Muscle layer of duodenum (tissue), 2 donors: Measurements from ENCODE around the gene DFFA.
"Not testable (repeated sequence)": the region's sequence is repeated elsewhere in the genome, so short reads cannot be mapped to it uniquely, and the experiment has no call there.

ENCODE experiments used
- H3K27ac ChIP-seq: one replicate; pipeline ENCODE4 v1.7.0; 2013; ENCODE audit warnings: mild to moderate bottlenecking, low read length
- H3K27me3 ChIP-seq: one replicate; pipeline ENCODE4 v1.7.0; 2013; ENCODE audit warnings: low read depth, mild to moderate bottlenecking, control low read depth, low read length
- H3K36me3 ChIP-seq, 2 donors: one replicate each; pipeline ENCODE4 v1.7.0; 2013; ENCODE audit warnings: low read length in 2 of 2, control low read depth in 1 of 2, mild to moderate bottlenecking in 1 of 2; ENCODE audit not compliant: insufficient read depth in 2 of 2, control insufficient read depth in 1 of 2
- H3K4me1 ChIP-seq, 2 donors: one replicate each; pipeline ENCODE4 v1.7.0; 2013; ENCODE audit warnings: low read length in 2 of 2, mild to moderate bottlenecking in 2 of 2, control low read depth in 1 of 2, moderate library complexity in 1 of 2; ENCODE audit not compliant: insufficient read depth in 2 of 2, control insufficient read depth in 1 of 2
- H3K4me3 ChIP-seq, 2 donors: one replicate each; pipeline ENCODE4 v1.7.0; 2013; ENCODE audit warnings: low read length in 2 of 2, low read depth in 1 of 2, mild to moderate bottlenecking in 1 of 2
- H3K9me3 ChIP-seq, 2 donors: one replicate each; pipeline ENCODE4 v1.7.0; 2013; ENCODE audit warnings: low read length in 2 of 2, control low read depth in 1 of 2, mild to moderate bottlenecking in 1 of 2; ENCODE audit not compliant: control insufficient read depth in 1 of 2
- donor health status: healthy.

Gene DFFA

GRCh38 chr1:10513199-10513598 is 40.9 kb upstream of the DFFA start:
- H3K4me1 ChIP-seq, result peaks cover 13 to 27% of the 10 kb centered on the region in 2 donors
- H3K27me3 ChIP-seq, result no peaks in the 10 kb centered on the region
- H3K4me3 ChIP-seq, result no peak overlapping the region
- H3K36me3 ChIP-seq, result no peaks in the 10 kb centered on the region
- H3K9me3 ChIP-seq, result no peaks in the 10 kb centered on the region
- H3K27ac ChIP-seq, result no peak overlapping the region

- peaks cover 13 to 27% of the 10 kb centered on the region in 2 donors for H3K4me1 ChIP-seq
- no peak overlapping the region for H3K4me3 ChIP-seq
- peak overlapping the region; percentile 35 for H3K27ac ChIP-seq
- H3K9me3 ChIP-seq, result no peaks in the 10 kb centered on the region
- no peaks in the 10 kb centered on the region for H3K36me3 ChIP-seq
- no peaks in the 10 kb centered on the region for H3K27me3 ChIP-seq
Measured at GRCh38 chr1:10511494-10511885, 39.2 kb upstream of the DFFA start.

- Histone ChIP-seq H3K36me3 (no peaks in the 10 kb centered on the region), H3K4me3 (no peak overlapping the region), H3K4me1 (peaks cover 13 to 27% of the 10 kb centered on the region in 2 donors), H3K27ac (peak overlapping the region; percentile 35), H3K9me3 (no peaks in the 10 kb centered on the region), H3K27me3 (no peaks in the 10 kb centered on the region)
Measured at GRCh38 chr1:10510520-10511493, 38.5 kb upstream of the DFFA start.

GRCh38 chr1:10509809-10510509 is 37.6 kb upstream of the DFFA start:
- Histone ChIP-seq H3K36me3 (no peaks in the 10 kb centered on the region), H3K9me3 (no peaks in the 10 kb centered on the region), H3K4me3 (no peak overlapping the region), H3K4me1 (peaks cover 13 to 24% of the 10 kb centered on the region in 2 donors), H3K27me3 (no peaks in the 10 kb centered on the region), H3K27ac (no peak overlapping the region)

GRCh38 chr1:10508511-10508951 is 36.2 kb upstream of the DFFA start:
- H3K27me3 ChIP-seq, result no peaks in the 10 kb centered on the region
- H3K36me3 ChIP-seq, result no peaks in the 10 kb centered on the region
- H3K9me3 ChIP-seq, result no peaks in the 10 kb centered on the region
- peaks cover 13 to 19% of the 10 kb centered on the region in 2 donors for H3K4me1 ChIP-seq
- H3K4me3 ChIP-seq, result no peak overlapping the region
- no peak overlapping the region for H3K27ac ChIP-seq

- Histone ChIP-seq H3K27me3 (no peaks in the 10 kb centered on the region), H3K4me3 (no peak overlapping the region), H3K36me3 (no peaks in the 10 kb centered on the region), H3K27ac (no peak overlapping the region), H3K9me3 (no peaks in the 10 kb centered on the region), H3K4me1 (peaks cover 13 to 19% of the 10 kb centered on the region in 2 donors)
Measured at GRCh38 chr1:10507111-10507879, 35.0 kb upstream of the DFFA start.

- Histone ChIP-seq H3K9me3 (no peaks in the 10 kb centered on the region), H3K36me3 (no peaks in the 10 kb centered on the region), H3K27me3 (no peaks in the 10 kb centered on the region), H3K4me1 (peaks cover 13 to 18% of the 10 kb centered on the region in 2 donors), H3K27ac (no peak overlapping the region), H3K4me3 (no peak overlapping the region)
Measured at GRCh38 chr1:10506677-10507047, 34.3 kb upstream of the DFFA start.

GRCh38 chr1:10506046-10506676 is 33.8 kb upstream of the DFFA start:
- not testable (repeated sequence) for H3K27me3 ChIP-seq
- peaks cover 13% of the 10 kb centered on the region in 2 donors for H3K4me1 ChIP-seq

GRCh38 chr1:10504249-10504648 is 31.9 kb upstream of the DFFA start:
- Histone ChIP-seq H3K9me3 (no peaks in the 10 kb centered on the region), H3K27ac (no peak overlapping the region)

More at GRCh38 chr1:10506046-10506676, 33.8 kb upstream of the DFFA start:
- H3K36me3 ChIP-seq, H3K4me3 ChIP-seq, H3K9me3 ChIP-seq, H3K27ac ChIP-seq: not testable (repeated sequence)

GRCh38 chr1:10502206-10502605 is 29.9 kb upstream of the DFFA start:
- no peaks in the 10 kb centered on the region for H3K27me3 ChIP-seq
- H3K9me3 ChIP-seq, result no peaks in the 10 kb centered on the region
- no peaks in the 10 kb centered on the region for H3K4me1 ChIP-seq
- H3K4me3 ChIP-seq, result no peak overlapping the region
- no peak overlapping the region for H3K27ac ChIP-seq
- no peaks in the 10 kb centered on the region for H3K36me3 ChIP-seq

More at GRCh38 chr1:10504249-10504648, 31.9 kb upstream of the DFFA start:
- H3K4me1 ChIP-seq, result no peaks in the 10 kb centered on the region
- H3K36me3 ChIP-seq, result no peaks in the 10 kb centered on the region
- no peak overlapping the region for H3K4me3 ChIP-seq
- H3K27me3 ChIP-seq, result no peaks in the 10 kb centered on the region
